HL-60 (cell line): ENCODE measurements around the gene CCNC.

Experiments
- DNase-seq, 2 experiments: peaks; one replicate each; pipeline ENCODE4 v3.0.0-alpha.2; 2010 to 2020; ENCODE audit warnings: low read depth in 1 of 2, low spot score in 1 of 2
- H3K27ac ChIP-seq: fragments of 250-450 bp; sonication (Bioruptor Pico); replicated peaks from 2 replicates; pipeline ENCODE4 v1.5.1; 2020; ENCODE audit warnings: mild to moderate bottlenecking, moderate library complexity
- H3K27me3 ChIP-seq: fragments of 250-450 bp; sonication (Bioruptor Pico); 2 replicates; pipeline ENCODE4 v1.5.1; 2021; ENCODE audit warnings: mild to moderate bottlenecking, moderate library complexity; ENCODE audit not compliant: insufficient read depth, poor library complexity, severe bottlenecking
- H3K4me3 ChIP-seq: replicated peaks from 2 replicates; pipeline ENCODE4 v1.5.1; 2011; ENCODE audit warnings: mild to moderate bottlenecking, control low read depth, low read length; ENCODE audit not compliant: insufficient read depth
- CTCF ChIP-seq: IDR thresholded peaks from one replicate; pipeline ENCODE4 v1.5.1; 2011; ENCODE audit warnings: low read length, control low read depth, inconsistent platforms; ENCODE audit not compliant: insufficient read depth
- GABPA ChIP-seq: IDR thresholded peaks from 2 replicates; pipeline ENCODE4 v1.6.1; 2012; ENCODE audit warnings: low read depth
- POLR2AphosphoS5 ChIP-seq: IDR thresholded peaks from 2 replicates; pipeline ENCODE4 v1.6.1; 2012; ENCODE audit warnings: low read depth
- REST ChIP-seq: IDR thresholded peaks from 2 replicates; pipeline ENCODE4 v1.6.1; 2012; ENCODE audit warnings: low read depth; ENCODE audit not compliant: insufficient replicate concordance
- SPI1 ChIP-seq: IDR thresholded peaks from 2 replicates; pipeline ENCODE4 v1.6.1; 2012; ENCODE audit warnings: low read depth, mild to moderate bottlenecking, borderline replicate concordance

The CCNC gene

GRCh38 chr6:99612551-99613408 lies 44.3 kb upstream of the CCNC start:
- peak overlapping the region; percentile 40 for H3K4me3 ChIP-seq
- DNase-seq: no peak
- TF ChIP-seq SPI1 (no peak), REST (no peak), GABPA (no peak), POLR2AphosphoS5 (no peak), CTCF (no peak)
- peaks cover 45% of the 10 kb centered on the region for H3K27me3 ChIP-seq
- no peak overlapping the region for H3K27ac ChIP-seq

GRCh38 chr6:99611148-99611547 lies 42.7 kb upstream of the CCNC start:
- peaks cover 48% of the 10 kb centered on the region for H3K27me3 ChIP-seq
- H3K27ac ChIP-seq: no peak overlapping the region
- H3K4me3 ChIP-seq: no peak overlapping the region
- no peak for TF ChIP-seq GABPA
- DNase-seq: peak in 1 of 2 experiments; percentile 34

- H3K27ac ChIP-seq: no peak overlapping the region
- TF ChIP-seq REST (no peak), POLR2AphosphoS5 (no peak), SPI1 (no peak; the same call in 1 of the 2 replicates), CTCF (no peak), GABPA (no peak)
- H3K4me3 ChIP-seq: no peak overlapping the region
- peaks cover 48% of the 10 kb centered on the region for H3K27me3 ChIP-seq
- DNase-seq: no peak
These were observed 41.5 kb upstream of the CCNC start for GRCh38 chr6:99609905-99610489.

GRCh38 chr6:99608886-99609482 lies 40.5 kb upstream of the CCNC start:
- Histone ChIP-seq H3K27ac (no peak overlapping the region), H3K27me3 (peaks cover 50% of the 10 kb centered on the region), H3K4me3 (no peak overlapping the region)
- no peak for DNase-seq
- TF ChIP-seq REST (no peak), POLR2AphosphoS5 (no peak), GABPA (no peak), CTCF (no peak)
